HG03025 (cell line): ENCODE measurements around the gene THOP1.

ENCODE experiments used
- ATAC-seq: cut with Tn5 transposase; IDR thresholded peaks from one replicate; pipeline ENCODE4 v1.9.1; 2021; ENCODE audit warnings: mild to moderate bottlenecking, moderate library complexity; ENCODE audit not compliant: unreplicated experiment, low FRiP score

THOP1 gene

DNA sequence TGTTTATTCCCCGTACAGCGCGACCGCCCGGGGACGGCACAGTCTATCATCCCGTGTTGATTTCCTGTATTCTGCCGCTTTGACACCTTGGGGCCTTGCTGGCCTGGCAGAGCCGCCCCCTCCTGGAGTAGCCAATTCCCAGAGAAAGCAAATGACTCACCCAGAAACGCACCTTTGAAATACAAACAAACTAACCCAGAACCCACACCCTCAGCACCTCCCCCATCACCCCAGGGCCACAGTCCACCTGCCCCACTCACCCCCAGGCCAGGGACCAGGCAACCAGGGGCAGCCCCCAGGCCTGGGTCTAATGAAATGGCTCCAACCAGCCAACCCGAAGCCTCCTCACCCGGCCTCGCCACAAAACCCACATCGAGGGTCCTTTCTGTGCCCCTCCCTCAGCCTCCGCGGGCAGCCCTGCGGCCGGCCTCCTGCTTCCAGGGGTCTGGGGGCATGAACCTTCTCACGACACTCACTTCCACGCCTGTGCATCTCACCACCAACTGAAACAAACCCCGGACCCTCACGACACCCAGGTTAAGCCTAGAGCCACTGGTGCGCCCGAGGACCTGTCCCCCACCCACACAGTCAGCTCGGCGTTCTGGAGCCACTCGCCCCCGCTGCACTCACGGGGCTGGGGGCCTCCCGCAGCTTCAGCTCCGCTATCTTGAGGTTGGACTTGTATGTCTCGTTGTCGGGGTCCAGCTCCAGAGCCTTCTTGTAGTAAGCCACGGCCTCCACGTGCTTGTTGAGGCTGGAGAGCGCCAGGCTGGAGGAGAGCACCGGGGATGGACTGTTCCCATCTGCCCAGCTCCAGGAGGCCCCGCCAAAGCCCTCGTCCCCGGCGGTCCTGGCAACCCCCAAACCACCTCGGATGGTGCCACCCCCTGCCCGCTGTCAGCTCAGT is 23.2 kb upstream of the THOP1 start:
- ATAC-seq = no peak

DNA sequence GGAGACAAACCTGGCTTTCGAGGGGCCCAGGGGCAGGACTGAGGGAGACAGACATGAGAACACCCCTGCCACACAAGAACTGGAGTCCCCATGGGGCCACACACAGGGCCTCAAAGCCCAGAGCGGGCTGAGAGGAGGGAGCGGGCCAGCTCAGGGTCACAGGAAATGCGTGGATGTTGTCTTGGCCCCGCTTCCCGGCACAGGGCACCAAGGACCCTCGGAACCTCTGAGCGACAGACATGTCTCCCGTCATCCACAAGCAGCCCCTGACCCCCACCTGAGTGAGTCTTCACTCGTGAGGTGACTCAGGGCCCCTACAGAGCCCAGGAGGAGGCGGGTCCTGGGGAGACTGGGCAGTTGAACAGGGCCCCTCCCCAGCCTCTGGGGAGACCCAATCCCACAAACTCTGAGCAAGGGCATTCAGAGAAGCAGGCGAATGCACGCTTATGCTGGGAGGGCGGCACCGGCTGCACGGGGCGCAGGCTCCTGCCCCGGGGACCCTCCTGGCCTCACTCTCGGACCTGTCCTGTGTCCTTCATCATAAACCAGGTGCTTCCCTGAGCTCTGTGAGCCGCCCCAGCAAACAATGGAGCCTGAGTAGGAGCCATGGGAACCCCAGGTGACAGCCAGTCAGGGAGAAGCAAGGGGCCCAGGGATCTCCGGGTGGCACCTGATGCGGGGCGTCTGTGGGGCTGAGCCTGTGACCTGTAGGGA is 22.4 kb upstream of the THOP1 start:
- ATAC-seq = no peak

DNA sequence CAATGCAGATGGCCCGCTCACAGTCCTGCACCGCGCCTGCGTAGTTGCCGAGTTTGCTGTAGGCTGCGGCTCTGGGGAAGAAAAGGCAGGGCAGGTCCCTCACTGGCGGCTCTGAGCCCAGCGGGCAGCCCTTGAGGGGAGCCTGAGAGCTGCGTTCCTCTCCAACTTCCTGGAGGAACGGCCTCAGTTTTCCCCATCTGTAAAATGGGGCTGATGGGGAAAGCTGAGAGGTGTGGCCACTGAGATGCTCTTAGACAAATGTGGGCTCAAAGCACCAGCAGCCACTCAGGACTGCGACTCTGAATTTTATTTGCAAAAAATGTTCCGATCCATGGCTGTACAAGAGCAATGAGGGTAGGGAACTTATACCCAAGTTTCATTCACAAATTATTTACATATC is 21.6 kb upstream of the THOP1 start:
- ATAC-seq = no peak

DNA sequence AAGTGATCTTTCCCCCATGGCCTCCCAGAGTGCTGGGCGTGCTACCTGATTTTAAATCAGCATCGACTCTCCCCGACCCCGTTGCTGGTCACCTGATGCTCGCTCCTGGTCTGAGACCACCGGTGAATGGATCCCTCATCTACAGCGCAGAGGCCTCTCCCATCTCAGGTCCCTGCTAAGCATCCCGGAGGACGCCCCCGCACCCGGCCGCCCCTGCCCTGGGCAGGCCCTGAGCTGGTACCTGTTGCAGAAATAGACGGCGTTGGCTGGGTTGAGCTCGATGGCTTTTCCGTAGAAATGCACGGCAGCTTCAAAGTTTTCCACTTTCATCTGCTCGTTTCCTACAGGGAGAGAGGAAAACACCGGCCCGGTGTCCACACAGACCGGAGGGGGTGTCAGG is 20.4 kb upstream of the THOP1 start:
- ATAC-seq = no peak

DNA sequence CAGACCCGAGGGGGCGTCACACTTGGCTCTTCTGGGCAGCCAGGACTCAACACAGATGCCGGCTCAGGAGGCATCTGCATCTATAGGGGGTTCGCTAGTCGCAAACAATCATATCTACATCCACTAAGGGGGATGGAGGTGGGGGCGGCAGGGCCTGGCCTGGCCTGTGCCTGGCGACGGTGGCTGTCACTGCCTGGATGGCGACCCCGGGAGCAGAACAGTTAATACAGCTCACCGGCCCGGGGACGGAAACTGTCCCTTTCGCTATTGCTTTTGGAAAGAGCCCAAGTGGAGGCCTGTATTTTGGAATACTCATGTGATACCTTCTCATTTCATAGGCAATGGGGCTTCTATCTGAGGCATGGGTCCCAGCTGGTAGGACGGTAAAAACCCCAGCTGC is 19.9 kb upstream of the THOP1 start:
- ATAC-seq = no peak

DNA sequence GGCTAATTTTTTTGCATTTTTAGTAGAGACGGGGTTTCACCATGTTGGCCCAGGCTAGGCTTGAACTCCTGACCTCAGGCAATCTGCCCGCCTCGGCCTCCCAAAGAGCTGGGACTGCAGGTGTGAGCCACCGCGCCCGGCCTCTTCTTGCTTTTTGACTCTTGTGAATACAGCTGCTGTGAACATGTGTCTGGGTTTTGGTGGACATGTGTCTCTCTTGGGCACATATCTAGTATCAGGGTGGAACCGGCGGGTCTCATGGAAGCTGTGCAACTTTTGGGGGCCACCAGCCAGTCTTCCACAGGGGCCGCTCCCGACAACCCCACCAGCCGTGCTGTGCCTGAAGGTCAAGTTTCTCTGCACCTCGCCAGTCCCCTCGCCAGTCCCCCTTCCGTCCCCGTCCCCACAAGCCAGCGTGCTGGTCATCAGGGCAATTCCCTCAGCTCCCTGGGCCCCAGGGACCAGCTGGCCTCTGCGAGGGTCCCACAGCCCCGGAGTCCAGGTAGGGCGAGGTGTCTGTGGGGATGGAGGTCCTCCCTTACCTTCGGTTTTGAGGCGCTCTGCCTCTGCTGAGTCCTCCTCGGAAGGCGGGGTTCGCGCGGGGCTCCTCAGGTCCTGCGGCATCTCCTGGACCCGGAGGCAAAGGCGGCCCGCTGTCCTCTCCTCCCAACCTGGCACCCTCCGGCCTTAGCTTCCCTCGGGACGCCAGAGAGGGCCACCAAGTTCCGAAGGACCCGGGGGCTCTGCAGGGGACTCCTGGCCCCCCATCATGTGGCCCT is 18.5 kb upstream of the THOP1 start:
- ATAC-seq = no peak

DNA sequence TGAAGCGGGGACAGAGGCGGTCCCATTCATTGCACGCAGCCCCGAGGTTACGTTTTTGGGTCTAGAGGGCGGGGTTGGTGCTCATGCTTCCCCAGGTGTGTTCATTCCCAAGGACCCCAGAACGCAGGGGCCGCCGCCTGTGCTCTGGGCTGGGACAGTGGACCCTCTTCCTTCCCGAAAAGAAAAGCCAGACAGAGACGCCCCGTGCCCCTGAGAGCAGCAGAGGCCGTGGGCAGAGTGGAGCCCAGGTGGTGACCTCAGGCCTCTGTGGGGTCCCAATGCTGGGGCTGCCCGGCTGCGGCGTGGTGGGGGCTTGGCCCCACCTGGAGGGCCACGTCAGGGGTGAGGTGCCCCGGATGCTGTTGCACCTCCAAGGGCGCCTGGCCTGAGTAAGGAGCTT is 17.6 kb upstream of the THOP1 start:
- no peak for ATAC-seq

DNA sequence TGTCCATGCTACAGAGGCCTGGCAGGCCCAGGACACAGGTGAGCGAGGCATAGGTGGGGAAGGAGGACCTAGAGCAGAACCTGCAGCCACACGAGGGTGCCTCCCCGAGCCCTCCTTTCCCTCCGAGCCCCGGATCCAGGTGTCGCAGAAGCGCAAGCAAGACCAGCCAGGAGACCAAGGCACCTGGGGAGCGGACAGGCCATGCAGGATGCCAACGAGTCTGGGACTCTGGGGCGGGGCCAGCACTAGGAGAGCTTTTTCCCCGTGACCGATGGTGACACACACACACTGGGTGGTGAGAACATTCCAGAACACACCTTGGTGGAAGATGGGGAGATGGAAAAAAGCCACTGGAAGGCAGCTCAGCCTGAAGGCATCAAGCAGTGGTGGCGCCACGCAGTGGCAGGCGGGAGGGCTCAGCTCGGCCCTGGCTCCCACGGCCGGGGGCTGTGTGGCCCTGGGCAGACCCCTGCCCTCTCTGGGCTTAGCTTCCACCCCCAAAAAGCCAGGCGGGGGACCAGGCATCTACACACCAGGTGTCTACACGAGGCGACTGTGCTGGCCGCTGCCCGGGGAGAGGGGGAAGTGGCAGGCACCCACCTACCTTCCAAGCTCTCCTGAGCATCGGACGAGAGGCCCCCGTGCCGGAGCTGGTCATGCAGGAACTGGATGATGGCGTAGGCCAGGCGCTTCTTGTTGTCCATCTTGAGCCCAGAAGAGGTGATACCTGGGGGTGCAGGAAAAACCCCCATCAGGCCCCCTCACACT is 16.8 kb upstream of the THOP1 start:
- ATAC-seq = no peak

DNA sequence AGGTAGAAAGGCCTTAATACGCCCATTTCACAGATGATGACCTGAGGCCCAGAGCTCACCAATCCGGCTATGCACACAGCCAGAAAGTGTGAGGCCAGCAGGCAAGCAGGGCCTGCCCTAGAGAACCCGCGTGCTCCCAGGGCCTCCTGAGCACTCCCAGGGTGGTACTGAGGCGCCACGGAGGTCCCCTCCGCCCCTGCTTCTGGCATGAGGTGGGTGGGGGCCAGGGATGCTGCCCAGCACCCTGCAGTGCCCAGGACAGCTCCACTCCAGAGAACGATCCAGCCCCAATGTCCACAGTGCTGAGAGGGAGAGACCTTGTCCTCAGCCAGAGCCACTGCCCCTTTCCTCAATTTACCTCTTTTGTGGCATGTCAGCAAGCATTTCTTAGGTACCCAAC is 16.1 kb upstream of the THOP1 start:
- ATAC-seq = no peak

DNA sequence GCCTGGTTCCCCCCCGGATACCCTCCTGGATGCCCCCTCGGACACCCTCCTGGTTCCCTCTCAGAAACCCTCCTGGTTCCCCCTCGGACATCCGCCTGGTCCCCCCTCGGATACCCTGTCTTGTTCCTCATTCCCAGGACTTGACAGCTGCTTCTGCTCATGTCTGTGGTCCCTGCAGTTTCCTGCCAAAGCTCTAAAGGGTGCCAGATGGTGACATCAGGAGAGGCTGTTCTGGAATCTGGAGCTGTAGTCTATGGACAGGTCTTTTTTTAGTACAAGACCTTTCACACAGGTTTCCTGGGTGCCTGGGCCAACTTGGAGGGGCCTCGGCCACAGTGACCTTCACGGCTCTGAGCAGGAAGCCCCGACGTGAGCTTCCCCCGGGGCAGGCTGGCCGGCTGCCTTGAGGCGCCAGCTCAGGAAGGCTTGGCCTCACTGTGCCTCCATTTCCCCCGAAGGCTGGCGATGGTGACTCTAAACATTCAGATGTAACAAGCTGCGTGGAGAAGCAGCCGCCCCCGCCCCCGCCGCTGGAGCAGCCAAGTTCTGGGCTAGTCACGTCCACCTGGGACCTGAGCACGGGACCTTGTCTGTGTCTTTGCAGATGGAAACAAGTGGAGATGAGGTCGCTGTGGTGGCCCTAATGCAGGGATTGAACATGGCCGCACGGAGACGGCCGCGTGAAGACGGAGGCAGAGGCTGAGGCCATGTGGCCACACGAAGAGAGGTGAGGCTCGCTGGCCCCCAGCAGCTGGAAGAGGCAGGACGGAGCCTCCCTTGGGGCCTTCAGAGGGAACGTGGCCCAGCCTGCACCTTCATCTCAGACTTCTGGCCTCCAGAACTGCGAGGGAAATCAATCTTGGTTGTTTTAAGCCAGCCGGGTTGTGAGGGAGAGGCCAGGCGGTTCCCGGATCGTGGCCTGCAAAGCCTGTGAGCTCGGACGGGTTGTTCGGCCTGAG is 15.0 kb upstream of the THOP1 start:
- ATAC-seq = no peak

DNA sequence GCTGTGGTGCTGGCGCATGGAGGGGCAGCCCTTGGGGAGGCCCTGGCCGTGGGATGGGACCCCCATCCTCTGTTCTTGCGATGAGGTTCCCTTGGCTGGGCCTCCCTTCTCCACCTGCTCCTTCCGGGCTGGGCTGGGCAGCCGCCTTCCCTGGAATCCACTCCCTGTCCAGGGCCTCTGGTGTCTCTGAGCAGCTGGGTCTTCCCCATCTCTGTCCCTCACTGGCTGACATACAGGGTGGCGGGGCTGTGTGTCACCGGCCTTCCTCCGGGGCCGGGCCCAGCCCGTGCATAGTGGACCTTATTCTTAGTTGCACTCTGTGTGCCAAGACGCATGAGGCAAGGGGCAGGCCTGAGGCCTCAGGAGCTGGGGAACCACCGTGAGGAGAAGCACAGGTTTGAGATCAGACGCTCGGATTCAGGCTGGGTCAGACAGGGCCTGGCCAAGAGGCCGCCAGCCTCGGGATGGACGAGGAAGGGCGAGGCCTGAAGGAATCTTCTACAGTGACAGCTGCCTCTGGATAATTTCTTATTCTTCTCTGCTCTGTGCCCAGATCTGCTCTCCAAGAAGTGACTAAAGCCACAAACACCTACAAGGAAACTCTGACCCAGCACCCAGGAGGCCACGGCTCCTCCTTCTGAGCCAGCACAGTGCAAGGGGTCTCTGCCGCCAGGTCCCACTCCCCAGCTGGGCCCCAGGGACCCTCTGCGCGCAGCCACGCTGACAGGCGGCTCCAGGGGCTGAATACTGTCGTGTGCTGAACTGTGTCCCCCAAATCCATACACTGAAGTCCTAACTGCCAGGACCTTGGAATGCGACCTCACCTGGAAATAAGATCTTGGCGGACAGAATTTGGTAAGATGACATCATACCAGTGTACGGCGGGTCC is 13.3 kb upstream of the THOP1 start:
- ATAC-seq = no peak

DNA sequence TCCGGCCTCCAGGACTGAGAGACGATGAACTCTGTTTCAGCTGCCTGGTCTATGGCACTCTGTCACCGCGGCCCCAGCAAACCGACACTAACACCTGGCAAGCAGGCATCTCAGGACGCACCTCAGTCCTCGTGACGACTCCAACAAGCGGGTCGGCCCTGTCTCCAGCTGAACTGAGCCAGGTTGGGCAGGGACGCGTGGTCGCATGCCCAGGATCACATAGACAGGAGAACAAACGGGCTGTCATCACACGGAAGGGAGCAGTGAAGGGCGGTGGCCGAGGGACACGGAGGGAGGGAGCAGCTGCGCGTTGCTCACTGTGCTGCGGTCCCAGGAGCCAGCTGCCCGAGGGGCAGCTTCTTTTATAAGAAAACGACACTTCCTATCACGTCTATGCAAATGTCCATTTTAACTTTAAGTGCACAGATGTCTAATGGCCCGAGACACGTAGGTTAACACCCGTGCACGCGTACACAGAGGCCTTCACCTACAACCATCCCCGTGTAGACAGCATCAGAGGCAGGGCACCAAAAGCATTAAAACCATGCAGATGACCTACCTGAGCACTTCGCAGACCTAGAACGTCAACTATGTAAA is 11.1 kb upstream of the THOP1 start:
- ATAC-seq = no peak

DNA sequence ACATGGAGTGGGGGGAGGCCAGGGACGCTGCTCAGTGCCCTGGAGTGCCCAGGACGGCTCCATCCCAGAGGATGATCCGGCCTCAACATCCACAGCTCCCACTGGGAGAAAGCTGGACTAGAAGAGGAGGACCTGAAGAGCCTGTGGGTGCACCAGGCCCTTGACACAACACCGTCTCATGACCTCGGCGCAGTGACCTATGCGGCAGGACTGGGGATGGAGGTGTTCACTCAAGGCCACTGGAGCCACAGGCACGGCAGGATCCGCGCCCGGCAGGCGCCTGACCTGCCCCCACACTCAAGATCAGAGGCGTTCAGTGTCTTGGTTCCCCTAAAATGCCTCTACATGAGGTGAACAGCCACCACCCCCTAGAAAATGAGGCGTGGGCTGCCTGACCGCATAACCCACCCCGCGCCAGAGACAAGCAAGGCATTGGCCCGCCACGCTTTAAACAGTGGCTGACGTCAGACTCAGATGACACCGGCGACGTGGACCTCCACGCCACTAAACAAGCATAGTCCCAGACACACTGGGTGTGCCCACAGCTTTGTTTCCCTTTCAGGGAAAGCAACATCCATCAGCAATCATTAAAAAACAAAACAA is 10.2 kb upstream of the THOP1 start:
- ATAC-seq = no peak

DNA sequence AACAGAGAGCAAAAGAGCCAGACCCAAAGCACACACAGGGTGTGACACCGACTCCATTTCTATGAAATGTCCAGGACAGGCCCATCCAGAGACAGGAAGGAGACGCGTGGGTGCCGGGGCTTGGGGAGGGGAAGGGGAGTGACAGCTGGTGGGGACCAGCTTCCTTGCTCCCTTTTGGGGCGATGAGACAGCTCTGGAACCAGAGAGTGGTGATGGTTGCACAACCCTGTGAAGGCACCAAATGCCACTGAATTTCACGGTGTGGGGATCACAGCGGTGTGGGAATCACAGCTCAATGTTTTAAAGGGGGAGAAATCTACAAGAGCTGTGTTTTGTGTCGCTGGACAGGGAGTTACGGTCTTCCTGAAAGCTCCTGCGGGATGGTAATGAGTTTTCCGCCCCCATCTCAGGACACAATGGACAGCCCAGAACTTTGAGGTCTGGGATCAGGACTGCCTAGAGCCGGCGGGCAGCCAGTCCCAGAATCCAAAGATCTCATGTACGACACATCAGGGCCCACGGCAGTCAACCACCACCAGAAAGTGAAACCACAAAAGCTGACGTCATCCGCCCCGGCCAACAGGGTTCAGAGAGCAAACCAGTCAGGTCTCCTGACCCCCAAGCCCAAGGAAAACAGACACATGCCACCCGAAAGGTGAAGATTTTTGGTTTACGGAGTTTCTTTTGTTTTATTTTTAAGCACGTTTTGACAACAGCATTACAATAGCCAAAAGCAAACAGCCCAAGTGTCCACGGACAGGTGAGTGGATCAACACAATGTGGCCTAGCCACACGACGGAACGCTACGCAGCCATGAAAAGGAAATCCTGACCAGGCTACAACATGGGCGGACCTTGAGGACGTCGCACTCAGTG is 9.5 kb upstream of the THOP1 start:
- no peak for ATAC-seq

DNA sequence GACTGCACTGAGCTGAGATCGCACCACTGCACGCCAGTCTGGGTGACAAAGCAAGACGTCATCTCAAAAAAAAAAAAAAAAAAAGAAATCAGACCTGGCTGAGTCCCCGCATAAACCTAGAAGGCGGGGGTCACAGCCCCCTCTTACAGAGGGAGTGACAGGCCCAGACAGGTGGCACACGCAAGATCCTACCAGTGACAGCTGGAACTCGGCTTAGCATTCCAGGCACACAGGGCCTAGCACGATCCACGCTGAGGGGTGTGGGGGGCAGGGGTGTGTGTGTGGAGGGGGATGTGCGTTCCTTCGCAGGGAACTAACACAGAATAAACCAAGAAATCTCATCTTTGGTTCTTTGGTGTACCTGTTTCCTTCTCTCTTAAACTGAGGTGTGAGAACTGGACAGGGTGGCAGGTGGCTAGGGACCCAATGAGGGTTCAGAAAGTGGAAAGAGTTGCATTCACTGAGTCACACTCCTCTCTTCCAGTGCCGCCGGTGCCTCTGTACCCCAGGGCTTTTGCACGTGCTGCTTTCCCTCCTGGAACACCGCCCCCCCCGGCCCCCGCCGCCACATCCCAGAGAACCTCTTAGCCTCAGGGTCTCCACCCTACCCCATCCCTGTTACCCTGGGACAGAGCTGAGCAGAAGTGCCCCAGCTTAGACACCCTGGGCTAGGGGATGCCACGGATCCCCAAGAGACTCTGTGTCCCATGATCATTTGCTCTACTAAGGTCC is 7.2 kb upstream of the THOP1 start:
- ATAC-seq = no peak

DNA sequence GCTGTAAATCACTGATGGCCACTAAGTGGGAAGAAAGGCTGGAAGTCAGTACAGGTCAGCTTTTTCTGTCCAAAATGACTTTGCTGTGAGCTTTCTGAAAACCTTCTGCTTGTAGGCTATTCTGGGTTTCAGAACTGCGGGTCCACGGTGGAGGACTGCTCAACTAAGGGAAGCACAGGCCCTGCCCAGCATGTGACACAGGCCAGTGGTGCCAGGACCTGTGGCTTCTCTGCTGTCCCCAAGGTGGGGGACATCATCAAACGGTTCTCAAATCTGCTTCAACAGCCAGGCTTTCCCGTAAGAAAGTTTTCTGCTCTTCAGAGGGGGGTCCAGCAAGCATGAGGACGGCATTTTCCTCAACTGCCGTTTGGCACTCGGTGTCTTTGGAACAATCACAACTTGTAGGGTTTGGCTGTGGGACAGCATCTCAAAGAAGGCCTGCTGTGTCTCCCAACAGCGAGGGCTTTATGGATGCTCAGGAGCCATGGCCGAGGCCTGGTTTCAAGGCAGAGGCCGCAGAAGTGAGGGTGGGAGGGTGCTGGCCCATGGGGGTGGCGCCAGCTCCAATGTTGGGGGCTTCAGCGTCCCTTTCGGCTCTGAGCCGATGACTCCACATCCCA is 6.1 kb upstream of the THOP1 start:
- no peak for ATAC-seq
